ENCODE measurements around the gene HOXB3.

DNA sequence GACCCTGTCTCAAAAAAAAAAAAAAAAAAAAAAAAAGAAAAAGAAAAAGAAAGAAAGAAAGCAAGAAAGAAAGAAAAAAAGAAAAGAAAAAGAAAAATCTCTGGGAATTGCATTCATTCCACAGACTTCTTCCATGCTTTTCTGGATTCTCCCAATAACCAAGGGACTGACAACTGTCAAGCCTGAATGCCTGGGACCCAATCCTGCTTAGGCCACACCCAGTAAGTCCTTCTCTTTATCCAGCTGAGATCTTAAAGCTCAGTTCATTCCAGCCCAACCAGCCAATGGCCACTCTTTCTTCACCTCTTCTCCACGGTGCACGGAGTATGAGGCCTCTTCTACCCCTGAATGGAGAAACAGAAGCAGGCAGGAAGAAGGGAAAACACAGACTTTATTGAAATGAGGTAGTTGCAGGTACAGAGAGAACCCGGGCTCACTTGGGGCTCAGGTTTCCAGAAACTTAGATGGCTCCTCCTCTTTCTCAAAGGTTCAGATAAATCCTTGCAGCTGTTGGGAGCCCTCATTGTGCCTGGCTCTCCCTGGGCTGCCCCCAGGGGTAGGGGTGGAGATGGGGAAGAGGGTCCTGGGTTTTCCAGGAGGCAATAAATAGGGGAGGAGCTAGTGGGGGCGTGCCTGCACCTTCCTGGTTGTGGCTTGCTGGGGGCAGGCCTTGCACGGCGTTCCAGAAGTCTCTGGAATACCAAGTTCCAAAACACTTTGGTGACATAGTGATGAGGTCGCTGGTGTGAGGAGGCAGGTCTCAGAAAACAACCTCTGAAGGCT, 61.7 kb downstream of the HOXB3 start:
- TF ChIP-seq, protein P1, sequence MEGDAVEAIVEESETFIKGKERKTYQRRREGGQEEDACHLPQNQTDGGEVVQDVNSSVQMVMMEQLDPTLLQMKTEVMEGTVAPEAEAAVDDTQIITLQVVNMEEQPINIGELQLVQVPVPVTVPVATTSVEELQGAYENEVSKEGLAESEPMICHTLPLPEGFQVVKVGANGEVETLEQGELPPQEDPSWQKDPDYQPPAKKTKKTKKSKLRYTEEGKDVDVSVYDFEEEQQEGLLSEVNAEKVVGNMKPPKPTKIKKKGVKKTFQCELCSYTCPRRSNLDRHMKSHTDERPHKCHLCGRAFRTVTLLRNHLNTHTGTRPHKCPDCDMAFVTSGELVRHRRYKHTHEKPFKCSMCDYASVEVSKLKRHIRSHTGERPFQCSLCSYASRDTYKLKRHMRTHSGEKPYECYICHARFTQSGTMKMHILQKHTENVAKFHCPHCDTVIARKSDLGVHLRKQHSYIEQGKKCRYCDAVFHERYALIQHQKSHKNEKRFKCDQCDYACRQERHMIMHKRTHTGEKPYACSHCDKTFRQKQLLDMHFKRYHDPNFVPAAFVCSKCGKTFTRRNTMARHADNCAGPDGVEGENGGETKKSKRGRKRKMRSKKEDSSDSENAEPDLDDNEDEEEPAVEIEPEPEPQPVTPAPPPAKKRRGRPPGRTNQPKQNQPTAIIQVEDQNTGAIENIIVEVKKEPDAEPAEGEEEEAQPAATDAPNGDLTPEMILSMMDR (IDR thresholded peaks at IDR 0.05) = no peak
- TF ChIP-seq EP300 (IDR thresholded peaks at IDR 0.05) = no peak
- TF ChIP-seq POLR2A (IDR thresholded peaks at IDR 0.05) = no peak
